HUDEP-2 (cell line): ENCODE measurements around the gene PER1.
A peak's percentile ranks its signal among the peaks of the same experiment; 100 is the strongest.

ENCODE experiments used
- DNase-seq, 76 experiments: peaks; one replicate each; lab custom pipeline; 2025; ENCODE audit not compliant: unreplicated experiment in 76 of 76; lab: John Stamatoyannopoulos, UW

Gene PER1

DNA sequence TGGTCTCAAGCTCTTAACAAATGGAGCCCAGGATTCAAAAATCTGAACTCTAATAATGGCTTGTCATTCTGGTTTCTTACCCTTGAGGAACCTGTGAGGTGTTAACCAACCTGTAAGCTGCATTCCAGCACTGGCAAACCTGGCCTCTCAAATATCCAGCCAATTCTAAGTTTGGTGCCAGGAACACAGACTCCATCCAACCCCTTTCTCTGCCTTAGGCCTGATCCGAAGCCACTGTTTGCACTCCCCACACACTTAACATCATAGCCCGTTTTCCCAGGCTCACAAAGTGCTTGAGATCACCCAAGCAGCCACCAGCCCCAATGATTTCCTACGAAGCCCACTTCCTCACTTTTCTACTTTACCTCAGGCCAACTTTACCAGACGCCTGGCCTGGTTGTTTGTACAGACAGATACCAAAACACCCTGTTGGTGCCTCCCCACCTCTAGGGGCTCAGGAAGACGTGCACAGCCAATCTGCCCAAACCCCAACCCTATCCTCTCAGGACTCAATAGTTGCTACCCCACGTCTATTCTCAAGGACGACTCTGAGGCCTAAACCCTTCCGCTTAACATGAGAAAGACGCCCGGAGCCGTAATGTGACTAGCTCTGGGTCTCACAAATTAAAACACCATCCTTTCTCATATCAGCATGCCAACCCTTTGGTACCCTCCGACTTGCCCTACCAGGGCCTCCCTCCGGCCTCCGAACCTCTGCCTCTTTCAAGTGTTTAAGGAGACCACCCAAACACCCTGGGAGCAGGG is 3.2 kb upstream of the PER1 start:
- DNase-seq, result peak in 16 of 76 experiments; percentile 6 to 51 (median 22)

DNA sequence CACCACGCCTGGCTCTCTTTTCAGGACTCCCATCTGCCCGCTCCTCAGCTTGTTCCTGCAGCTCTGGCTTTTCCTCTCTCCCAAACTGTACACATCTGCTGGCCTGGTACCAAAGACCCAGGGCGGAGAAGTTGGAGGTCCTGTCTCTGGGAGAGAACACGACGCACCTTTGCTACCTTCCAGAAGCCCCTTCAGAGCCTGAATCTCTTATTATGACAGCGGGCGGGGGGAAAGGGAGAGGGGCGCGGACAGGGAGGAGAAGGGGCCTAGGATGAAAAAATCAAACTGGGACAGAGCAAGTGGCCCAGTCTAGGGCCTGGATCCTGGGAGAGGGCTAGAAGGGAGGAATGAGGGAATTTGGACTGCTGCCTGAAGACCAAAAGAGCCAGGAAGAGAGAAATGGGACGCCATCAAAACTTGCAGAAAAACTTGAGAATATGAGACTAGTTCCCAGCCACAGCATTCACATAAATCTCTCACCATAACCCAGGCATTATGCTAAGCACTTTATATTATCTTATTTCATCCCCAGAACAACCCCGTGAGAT is 2.5 kb upstream of the PER1 start:
- peak in 1 of 76 experiments; percentile 62 for DNase-seq

DNA sequence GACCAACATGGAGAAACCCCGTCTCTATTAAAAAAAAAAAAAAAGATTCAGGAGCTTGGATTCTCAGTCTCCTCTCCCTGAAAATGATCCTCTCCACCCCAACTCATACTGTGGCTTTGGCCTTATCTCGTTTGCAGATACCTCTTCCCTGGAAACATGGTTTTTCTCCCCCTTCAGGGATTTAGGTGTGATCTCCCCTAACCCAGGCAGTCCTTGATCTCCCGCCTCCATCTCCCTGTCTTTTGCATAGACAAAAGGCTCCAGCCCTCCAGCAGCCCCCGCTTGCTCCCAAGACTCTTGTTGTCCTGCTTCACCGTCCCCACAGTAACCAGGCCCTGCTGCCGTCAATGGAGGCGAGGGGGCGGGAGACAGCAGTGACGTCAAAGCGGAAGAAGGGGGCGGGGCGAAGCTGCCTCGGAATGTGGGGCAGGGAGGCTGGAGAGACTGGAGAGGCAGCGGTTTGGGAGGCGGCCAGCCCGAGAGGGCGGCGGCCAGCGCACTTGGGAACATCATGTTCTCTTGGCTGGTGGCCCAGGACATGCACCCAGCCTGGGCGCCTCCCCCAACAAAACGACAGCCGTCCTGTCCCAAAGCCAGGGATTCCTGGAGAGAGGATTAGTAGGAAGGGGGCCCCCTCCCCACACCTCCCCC is 1.9 kb upstream of the PER1 start:
- peak; percentile 38 to 99 (median 98) for DNase-seq

DNA sequence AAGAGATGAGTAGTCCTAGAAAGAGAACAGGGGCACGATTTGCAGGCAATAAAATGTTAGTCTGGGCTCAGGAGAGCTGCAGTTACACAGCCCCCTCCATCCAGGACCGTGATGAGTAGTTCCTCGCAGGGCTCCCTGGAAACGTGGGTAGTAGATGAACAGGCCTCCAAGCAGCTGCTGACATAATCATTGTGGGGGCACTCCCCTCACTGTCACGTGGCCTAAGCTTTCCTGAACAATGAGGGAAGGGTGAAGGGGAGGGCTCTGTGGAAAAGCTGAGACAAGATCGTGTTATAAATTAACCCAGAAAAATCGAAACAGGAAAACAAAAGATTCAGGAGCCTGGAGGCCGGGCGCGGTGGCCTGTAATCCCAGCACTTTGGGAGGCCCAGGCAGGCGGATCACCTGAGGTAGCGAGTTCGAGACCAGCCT is 1.3 kb upstream of the PER1 start:
- peak in 61 of 76 experiments; percentile 9 to 71 (median 47) for DNase-seq

DNA sequence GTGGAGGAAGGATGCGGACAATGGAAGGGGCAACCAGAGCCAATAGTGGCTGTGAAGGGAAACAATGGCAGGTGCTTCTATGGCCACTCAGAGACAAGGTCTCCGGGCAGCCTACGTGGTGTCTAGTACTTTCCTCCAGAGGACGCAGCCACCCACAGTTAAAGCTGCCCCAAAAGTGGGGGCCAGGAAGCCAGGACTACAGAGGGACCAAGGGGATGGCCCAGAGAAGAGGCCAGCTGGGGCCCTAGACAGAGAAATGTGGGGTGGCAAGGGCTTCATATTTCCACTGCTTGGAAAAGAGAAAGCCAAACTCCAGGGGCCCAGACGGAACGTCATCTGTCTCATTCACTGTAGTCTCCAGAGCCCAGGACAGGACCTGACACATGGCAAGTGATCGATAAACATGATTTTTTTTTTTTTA is 837 bp upstream of the PER1 start:
- DNase-seq, result no peak

DNA sequence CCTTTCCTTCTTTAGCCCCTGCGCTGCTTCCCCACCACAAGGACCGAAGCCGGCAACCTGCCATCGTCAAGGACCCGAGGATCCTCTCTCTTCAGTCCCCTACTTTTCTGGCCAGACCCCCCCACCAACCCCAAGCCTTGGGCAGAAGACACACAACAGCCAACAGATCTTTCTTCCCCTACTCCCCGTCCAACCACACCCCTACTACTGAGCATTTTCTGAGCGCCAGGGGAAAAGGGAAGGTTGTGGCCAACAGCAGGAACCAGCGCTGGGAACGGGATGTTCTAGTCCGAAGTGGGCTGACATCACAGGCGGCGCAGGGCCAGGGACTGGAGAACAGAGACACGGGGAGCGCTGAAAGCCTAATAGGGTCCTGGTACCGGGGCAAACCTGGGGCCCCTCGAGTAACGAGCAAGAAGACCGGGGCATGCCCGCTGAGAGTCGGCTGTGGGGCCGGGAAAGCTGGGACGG is 528 bp downstream of the PER1 start:
- DNase-seq, result peak in 6 of 76 experiments; percentile 5 to 41 (median 36)

DNA sequence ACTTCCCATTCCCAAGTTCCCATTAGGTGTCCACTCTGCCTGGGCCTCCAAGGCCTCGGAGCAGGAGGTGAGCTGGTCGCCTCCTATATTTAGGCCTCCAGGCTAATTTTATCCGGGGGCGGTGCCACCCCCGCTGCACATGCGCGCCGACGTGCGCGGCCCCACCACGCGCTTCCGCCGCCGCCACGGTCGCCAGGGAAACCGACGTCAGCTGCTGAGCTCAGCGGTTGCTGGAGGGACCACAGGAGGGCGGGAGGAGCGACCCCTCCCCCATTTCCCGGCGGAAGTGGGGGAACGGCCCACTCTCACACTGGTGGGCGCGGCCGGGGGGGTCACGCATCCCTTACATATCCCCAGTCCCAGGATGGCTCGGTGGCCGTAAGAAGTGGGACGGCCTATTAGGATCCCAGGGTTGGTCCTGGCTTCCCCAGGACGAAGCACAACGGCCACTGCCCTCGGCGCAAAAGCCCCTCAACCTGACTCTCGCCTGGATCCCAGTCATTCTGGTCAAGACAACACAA is 1.0 kb downstream of the PER1 start:
- peak in 65 of 76 experiments; percentile 19 to 83 (median 58) for DNase-seq

DNA sequence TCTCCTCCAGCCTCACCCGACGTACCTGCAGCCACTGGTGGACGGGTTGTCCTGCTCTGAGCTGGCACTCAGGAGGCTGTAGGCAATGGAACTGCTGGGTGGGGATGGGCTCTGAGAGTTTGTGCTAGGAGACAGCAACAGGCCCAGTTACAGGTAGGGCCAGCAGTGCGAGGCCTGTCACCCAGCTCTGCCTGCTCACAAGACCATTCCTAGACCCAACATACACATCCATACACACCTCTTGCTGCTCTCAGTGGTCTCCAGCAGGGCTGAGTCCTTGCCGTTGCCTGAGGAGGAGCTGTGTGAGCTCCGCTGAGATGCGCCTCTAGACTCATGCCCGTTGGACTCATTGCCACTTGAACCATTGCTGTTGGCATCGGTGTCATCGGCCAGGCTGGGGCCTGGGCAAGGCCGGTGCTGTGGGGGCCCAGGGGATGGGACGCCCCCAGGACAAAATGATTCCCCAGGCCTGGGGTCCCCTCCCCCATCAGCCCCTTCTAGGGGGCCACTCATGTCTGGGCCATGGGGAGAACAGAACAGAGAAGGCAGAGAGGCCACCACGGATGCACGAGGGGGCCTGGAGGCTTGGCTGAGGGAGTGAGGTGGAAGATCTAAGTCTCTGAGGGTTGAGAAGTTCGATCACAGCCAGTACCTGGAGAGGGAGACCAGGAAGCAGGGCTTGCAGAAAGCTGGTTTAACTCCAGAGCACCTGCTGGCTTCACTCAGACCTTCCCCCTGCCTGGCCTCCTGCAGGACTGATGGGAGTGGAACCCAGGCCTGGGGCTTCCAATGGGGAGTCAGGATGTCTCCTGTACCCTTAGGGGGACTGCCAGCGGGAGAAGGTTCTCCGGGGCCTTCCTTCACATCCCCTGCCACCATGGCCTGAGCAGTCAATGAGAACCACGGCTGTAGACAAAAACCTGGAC is 1.7 kb downstream of the PER1 start:
- DNase-seq, result no peak

DNA sequence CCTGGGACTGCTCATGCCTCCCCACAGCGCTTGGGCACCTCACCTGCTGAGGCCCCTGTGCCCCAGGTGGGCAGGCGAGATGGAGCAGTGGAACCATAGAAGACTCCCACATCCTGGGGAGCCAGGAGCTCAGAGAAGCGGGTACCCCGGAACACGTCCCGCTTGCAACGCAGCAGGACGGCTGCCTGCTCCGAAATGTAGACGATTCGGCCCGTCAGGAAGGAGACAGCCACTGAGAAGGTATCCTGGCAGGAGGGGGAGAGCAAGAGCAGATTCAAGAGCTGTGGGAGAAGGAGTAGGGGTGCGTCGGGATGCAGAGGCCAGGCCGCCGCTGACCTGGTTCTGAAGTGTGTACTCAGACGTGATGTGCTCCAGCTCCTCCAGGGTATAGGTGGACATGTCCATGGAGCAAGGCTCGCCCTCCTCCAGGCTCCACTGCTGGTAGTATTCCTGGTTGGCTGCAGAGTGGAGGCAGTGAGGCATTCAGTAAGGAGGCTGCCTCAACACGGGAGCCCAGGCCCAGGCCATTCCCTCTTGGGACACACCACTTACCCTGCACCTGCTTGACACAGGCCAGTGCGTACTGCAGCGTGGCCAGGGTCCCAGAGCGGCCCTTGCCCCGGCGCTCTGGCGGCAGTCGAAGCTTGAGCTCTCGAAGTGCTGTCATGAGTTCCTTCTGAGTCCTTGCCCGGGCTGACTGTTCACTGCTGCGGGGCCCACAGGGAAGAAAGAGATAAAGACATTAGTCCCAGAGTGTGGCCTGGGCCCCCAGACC is 2.6 kb downstream of the PER1 start:
- DNase-seq, result no peak

DNA sequence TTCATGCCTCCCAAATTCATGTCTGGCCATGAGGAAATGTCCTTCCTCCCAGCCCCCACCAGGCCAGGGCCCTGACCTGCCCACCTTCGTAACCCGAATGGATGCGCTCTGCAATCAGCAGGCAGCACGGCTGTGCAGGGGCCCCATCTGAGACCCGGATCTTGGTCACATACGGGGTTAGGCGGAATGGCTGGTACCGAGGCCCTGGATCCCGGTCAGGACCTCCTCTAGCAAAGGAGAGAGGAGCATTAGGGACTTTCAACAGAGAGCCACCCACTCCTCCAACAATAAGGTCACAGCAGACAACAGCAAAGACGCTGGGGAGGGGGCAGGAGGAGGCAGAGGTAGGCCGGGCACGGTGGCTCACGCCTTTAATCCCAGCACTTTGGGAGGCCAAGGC is 3.6 kb downstream of the PER1 start:
- DNase-seq, result no peak

DNA sequence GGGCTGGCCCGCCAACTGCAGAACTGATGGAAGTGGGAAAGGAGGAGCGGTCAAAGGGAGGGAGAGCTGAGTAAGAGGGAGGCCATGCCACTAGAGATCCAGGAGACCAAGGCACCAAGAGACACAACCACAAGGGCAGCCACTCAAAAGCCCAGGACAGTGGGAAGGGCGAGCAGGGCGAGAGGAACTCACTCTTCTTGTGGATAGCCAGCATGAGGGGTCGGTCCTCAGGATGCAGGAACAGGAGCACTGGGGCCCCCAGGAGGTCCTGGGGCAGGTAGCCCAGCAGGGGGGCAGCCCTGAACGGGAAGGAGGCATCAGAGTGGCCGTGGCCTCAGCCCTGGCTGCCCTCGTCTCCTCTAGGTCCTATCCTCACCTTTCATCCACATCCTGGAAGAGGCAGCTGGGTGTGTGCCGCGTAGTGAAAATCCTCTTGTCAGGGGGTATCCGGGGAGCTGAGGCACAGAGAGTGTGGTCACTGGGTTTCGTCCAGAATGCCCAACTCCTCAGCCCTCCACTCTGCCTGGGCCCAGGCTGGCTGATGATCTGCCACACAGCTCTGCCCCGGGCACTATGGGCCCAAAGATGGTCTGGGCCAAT is 4.3 kb downstream of the PER1 start:
- DNase-seq, result no peak

DNA sequence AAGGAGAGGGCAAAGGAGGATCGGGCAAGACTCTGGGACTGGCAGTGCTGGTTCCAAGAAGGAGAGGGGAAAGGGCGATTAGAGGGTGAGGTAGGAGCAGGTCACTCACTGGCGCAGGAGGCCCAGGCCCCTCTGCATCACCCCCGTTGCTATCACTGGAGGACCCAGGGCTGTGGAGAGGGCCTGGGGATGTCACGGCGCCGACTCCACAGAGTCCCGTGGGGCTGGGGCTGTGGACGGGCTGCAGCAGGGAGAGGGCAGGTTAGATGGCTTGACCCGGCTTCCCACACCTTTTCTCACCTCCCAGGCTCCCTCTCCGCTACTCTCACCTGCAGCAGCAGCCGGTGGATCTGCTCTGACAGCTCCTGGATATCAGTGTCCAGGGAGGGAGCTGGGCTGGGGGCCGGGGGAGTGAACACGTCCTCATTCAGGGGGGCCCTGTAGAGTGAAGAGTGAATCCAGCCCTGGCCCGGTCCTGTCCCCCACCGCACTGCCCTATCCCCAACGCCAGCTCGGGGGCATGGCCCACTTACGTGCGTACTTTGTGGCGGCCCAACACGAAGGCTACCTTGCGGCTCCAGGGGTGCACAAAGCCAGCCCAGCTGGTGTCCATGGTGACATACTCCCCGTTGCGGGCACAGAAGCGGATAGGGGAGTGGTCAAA is 4.9 kb downstream of the PER1 start:
- DNase-seq, result no peak

DNA sequence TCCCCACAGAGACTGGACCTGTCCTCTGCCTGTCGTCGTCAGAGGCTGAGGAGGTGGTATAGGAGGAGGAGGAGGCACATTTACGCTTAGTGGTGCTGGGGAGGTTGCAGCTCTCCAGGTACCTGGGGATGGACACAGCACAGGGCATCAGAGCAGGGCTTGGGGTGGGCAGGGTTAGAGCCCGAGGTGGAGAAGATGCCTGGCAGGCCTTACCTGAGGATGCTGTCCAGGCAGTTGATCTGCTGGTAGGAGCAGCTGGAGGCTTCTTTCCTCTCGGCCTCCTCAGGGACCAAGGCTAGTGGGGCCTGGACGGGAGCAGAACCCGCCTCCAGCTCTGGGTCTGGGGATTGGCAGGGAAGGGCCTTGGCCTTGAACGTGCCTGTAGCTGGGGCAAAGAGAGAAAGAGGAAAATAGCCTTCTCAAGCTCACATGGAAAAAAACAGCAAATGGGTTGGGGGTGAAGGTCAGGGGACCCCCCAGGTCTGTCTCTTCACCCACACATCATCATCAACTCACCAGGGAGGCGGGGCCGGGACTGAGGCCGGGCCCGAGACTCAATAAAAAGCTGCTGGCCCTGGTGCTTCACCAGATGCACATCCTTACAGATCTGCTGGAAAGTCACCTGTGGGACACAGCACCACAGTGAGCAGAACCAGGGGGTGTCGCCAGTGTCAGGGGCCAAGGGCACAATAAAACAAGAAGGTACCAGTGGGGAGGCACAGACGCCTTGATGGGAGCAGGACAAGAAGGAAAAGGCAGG is 5.6 kb downstream of the PER1 start:
- no peak for DNase-seq

DNA sequence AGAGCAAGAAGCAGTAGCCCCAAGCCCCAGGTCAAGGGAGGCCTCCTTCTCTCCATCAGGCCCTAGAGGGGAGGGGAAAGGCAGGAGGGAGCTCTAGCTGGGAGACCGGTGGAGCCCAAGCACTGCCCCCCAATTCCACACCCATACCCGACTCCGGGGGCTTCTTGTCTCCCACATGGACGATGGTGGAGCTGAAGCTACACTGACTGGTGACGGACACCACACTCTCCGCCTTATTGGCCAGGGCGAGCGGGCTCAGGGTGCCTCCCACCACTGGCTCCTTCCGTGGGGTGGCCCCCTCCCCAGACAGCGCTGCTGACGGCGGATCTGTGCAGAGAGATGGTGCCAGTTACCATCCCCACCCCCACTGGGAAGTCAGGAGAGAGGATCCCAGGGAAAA is 6.4 kb downstream of the PER1 start:
- no peak for DNase-seq

DNA sequence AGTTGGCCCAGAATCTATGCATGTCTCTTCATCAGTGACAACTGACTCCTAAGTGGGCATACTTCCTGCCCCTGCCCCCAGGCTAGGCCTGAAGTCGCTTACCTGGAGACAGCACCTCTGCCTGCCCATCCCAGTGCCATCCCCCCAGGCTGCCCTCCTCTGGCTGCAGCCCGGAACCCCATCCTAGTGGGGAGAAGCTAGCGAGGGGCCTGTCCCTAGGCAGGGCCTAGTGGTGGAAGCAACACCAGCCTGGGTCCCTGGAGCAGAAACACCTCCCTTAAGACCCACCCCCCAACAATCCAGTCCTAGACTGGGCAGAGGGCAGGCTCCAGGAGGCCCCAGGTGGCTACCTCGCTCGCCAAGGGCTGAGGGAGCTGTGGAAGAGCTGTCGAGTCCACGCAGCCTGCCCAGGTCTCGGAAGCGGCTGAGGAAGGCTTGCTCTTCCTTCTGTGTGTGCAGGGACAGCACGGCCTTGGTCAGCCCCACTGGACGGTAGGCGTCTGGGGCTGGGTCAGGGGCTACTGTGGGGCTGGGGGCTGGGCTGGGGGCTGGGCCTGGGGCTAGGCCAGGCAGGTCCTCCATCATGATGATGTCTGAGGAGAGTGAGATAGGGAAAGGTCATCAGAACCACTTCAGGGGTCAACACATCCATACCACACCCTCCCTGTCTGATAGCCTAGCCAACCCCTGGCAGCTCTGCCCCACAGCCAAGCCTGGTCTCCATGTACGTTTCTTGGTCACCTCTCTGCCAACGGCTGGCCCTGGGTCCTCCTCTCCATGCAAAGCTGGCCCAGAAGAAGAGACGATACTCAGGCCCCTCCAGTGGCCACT is 7.6 kb downstream of the PER1 start:
- DNase-seq, result no peak

DNA sequence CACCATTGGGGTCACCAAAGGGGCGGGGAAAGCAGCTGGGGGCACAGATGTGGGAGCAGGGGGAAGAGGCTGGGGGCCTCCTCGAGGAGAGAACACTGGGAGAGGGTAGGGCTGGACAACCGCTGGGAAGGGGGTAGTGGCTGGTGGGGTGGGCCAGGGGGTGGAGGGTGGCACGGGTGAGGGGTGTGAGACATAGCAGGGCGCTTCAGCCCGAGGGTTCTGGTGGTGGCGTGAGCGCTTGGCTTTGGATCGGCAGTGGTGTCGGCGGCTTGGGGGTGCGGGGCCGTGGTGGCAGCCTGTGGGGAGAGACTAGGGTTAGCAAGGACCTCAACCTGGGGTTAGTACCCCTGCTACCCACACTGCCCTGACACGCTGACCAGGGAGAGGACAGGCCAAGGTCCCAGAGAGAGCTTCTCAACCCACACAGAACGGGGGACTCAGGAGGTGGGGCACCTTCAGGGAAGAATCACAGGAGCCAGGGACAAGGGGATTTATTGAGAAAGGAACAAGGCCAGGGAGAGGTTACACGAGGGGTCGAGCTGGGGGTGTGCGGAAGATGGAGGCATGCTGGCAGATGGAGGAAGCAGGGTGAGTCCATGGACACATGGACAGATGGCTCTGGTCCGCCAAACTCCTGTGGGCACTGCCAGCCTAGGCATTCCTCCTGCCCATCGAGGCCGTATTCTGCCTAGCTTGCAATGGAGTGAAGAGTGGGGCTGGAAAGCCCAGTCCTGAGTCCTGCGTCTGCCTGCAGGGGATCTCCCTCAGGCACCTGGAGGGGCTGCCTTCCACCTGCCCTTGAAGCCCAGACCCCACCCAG is 8.4 kb downstream of the PER1 start:
- DNase-seq, result no peak
